GM18909 (cell line): ENCODE results near the gene NISCH.

Source experiments
- ATAC-seq: cut with Tn5 transposase; IDR thresholded peaks from one replicate; pipeline ENCODE4 v1.9.1; 2021; ENCODE audit warnings: mild to moderate bottlenecking; ENCODE audit not compliant: unreplicated experiment, poor library complexity

Gene NISCH

GRCh38 chr3:52506266-52506966 lies 51.0 kb downstream of the NISCH start:
- ATAC-seq: no peak

GRCh38 chr3:52507359-52507758 lies 52.0 kb downstream of the NISCH start:
- ATAC-seq: no peak

GRCh38 chr3:52509753-52510328 lies 54.4 kb downstream of the NISCH start:
- ATAC-seq: no peak

- no peak for ATAC-seq
Measured at GRCh38 chr3:52511509-52511908, 56.1 kb downstream of the NISCH start.

- ATAC-seq: no peak
Measured at GRCh38 chr3:52512105-52512504, 56.7 kb downstream of the NISCH start.

GRCh38 chr3:52512727-52513126 lies 57.3 kb downstream of the NISCH start:
- no peak for ATAC-seq

- ATAC-seq: no peak
Measured at GRCh38 chr3:52513281-52513680, 57.9 kb downstream of the NISCH start.

GRCh38 chr3:52514576-52514975 lies 59.2 kb downstream of the NISCH start:
- ATAC-seq: no peak

- ATAC-seq: no peak
Measured at GRCh38 chr3:52515192-52515591, 59.8 kb downstream of the NISCH start.

GRCh38 chr3:52516509-52517195 lies 61.2 kb downstream of the NISCH start:
- no peak for ATAC-seq

GRCh38 chr3:52517796-52518722 lies 62.7 kb downstream of the NISCH start:
- ATAC-seq: no peak

GRCh38 chr3:52518723-52519444 lies 63.5 kb downstream of the NISCH start:
- ATAC-seq: no peak

- no peak for ATAC-seq
Measured at GRCh38 chr3:52519445-52520140, 64.2 kb downstream of the NISCH start.

- ATAC-seq: no peak
Measured at GRCh38 chr3:52520141-52520667, 64.8 kb downstream of the NISCH start.

GRCh38 chr3:52520716-52521487 lies 65.5 kb downstream of the NISCH start:
- no peak for ATAC-seq

- no peak for ATAC-seq
Measured at GRCh38 chr3:52521488-52521824, 66.1 kb downstream of the NISCH start.

- no peak for ATAC-seq
Measured at GRCh38 chr3:52521881-52522650, 66.7 kb downstream of the NISCH start.
